Hematopoietic multipotent progenitor cell treated with erythropoietin and hydrocortisone succinate and interleukin-3 and kit ligand, for 17 days (in vitro differentiated cells): ENCODE measurements around the gene UNC45B.
"Not testable (repeated sequence)": the region's sequence is repeated elsewhere in the genome, so short reads cannot be mapped to it uniquely, and the experiment has no call there.

Experiments used
- DNase-seq: peaks from one replicate; pipeline ENCODE4 v3.0.0-alpha.2; 2015; ENCODE audit warnings: low spot score

The UNC45B gene

DNA sequence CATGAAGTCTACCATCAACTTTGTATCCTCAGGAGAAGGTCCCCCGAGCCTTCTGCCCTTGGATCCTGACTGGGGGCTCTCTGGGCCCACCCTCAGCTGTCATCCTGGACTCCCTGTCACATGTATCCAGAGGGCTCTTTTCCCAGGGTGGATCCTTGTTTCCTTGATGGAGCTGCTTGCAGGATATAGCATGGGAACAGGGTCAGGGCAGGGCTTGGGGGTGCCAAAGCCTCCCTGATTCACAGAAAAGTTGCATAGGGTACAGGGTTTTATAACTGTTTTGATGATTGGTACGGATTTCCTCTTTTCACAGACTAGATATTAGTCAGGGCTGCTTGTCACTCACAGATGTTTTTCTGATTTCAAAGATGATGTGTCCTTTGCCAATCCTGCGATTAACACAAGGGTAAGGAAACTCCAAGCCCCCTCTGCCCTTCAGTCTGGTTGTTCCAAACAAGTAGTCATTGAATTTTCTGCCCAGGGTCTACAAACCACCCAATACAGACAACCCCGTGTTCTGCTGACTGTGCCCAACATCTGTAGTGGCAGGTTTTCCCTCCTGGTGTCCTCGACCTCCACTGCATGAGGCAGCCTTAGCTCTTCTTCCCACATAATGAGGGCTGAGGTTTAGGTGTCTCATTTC is 67.1 kb downstream of the UNC45B start:
- DNase-seq, result no peak

DNA sequence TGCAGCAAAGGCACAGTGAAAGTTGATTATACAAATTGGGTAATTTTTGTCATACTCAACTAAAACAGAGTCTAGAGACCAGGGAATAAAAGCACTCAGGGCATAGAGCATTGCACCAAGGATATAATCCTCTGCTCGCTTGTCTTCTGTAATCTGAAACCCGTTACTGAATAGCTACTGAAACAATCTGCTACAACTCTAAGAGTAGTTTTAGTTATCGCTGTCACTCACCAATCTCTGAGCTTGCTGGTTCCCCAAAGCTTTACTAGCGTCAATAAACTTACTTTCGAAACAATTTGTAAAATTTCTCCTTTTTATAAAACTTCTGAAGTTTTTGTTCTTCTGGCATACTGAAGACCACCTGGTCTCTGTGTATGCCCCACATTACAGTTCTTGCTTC is 69.5 kb downstream of the UNC45B start:
- no peak for DNase-seq

DNA sequence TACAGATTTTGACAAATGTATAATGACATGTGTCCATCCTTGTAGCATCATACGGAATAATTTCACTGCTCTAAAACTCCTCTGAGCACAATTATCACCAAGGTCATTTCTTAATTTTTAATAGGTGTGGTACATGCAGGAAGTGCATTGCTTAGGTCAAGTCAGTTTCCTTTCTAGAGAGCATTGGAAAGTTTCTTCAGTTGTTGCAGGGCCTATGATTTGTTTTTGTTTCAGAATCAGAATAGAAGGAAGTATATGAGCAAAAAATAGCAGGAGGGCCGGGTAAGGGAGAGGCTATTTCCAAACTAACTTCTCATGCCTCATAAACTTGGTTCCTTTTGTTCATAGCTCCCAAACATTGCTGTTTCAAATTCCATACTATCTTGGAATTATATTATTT is 71.3 kb downstream of the UNC45B start:
- DNase-seq, result no peak

DNA sequence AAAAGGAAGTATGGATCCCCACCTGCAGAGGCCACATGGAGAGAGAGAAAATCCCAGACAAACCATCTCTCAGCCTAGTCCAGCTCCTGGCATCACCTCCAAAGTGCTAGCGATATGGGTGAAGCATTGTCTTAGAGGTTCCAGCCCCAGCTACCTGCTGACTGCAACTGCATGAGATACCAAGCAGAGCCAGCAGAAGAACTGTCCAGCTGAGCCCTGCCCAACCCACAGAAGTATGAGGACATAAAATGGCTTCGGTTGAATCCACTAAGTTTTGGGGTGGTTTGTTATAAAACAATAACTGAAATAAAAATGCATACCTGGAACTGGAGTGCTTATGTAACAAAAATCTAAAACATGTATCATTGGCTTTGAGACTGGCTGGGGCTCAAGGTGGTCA is 74.8 kb downstream of the UNC45B start:
- DNase-seq, result no peak

DNA sequence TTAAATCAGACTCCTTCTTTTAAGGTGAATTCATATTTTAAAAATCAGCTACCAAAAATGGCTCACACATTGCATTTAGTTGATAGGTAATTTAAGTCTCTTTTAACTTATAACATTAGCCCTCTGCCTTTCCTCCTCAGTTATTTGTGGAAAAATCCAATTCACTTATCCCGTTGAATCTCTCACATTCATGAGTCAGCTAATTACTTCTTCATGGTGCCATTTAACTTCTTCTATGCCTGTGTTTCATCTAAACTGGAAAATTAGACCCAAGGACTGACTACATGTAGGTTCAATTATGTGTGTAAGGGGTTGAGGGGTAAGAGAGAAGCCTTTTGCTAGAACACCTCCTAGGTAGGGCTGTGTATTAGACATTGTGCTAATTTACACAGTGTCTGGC is 76.8 kb downstream of the UNC45B start:
- DNase-seq, result no peak

DNA sequence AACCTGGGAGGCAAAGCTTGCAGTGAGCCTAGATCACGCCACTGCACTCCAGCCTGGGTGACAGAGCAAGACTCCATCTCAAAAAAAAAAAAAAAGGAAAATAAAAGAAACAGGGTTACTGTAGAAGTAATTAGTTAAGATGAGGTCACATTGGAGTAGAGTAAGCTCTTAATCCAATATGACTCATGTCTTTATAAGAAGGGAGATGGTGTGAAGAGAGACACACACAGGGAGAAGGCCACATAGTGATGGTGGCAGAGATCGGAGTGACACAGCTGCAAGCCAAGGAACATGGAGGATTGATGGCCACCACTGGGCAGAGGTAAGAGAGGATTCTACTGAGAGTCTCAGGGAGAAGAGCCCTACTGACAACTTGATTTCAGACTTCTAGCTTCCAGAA is 79.9 kb downstream of the UNC45B start:
- no peak for DNase-seq

DNA sequence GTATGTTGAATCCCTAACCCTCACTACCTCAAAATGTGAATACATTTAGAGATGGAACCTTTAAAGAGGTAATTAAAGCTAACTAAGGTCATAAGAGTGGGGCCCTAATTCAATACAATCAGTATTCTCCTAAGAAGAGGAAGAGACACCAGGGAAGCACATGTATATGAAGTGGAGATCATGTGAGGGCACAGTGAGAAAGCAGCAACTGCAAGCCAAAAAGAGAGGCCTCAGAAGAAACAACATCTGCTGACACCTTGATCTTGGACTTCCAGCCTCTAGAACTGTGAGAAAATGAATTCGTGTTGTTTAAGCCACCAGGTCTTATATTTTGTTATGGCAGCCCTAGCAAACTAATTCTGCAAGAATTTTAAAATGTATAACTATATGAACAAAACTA is 82.0 kb downstream of the UNC45B start:
- DNase-seq, result no peak

DNA sequence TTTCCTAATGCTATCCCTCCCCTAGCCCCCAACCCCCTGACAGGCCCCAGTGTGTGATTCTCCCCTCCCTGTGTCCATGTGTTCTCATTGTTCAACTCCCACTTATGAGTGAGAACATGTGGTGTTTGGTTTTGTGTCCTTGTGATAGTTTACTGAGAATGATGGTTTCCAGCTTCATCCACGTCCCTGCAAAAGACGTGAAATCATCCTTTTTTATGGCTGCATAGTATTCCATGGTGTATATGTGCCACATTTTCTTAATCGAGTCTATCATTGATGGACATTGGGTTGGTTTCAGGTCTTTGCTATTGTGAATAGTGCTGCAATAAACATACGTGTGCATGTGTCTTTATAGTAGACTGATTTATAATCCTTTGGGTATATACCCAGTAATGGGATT is 86.7 kb downstream of the UNC45B start:
- DNase-seq, result not testable (repeated sequence)

GRCh38 chr17:35235289-35235688 is 87.7 kb downstream of the UNC45B start:
- DNase-seq, result no peak

DNA sequence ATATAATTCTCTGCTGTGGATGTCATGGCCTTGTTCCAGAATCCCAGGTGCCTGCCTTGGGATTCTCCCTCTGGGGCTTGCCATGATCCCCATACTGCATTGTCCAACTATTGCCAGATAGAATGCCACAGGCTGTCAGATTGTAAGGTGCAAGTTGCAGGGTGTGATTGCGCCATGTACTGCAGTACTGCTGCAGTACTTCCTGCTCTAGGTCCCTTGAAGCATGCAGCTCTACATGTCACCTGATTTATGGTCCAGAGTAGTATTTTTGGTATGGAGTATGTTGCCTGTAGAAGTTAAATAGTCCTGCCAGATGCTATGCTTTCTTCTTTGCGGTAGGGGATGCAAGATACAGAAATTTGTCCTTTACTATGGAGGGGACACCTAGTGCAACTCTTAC is 88.3 kb downstream of the UNC45B start:
- no peak for DNase-seq

DNA sequence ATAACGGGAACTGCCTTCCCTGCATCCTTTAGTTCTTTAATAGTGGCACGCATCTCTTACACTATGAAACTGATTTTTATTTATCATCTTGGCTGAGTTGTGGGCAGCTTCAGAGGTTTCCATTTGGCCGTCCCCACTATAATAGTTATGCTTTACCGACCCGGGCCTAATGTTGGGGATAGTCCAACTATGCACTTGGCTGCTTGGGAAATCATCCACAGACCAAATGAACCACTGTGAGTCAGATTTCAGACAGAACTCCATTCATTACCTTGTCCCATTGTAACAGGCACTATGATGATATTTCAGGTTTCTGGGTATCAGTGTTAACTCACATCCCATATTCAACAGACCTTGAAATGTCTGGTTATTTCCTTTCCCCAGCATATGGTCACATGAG is 89.2 kb downstream of the UNC45B start:
- DNase-seq, result no peak

- DNase-seq, result no peak
Observed at GRCh38 chr17:35238821-35239220, 91.2 kb downstream of the UNC45B start.
